ENCODE data around the gene NPAS3. TPM values are rescaled to one million over a fixed set of nuclear protein-coding genes. Genes with fewer than 3 reads are reported as not detected.

Gene NPAS3
- total RNA-seq, 1 donor from 2014 or later, result 5.2 TPM

DNA sequence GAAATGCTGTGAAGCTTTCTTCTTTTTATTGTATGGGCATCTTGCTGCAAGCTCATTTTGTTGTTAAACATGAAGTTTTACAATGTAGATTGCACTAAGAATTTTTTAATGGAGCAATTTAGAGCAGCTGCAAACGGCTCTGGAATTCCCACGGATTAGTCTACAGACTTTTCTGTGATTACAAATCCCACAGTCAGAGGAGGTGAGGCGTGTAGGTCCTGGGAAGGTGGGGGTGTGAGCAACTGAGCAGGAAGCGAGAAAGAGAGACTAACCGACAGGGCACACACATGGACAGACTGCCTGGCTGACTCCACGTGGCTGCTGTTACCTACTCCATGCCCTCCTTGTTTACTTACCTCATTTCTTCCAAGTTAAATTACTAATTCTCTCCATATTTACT, 348.5 kb downstream of the NPAS3 start:
- no peaks in the 10 kb centered on the region for H3K9me3 Mint-ChIP-seq
- H3K36me3 Mint-ChIP-seq, result no peaks in the 10 kb centered on the region
- H3K4me3 Mint-ChIP-seq, result no peak overlapping the region
- H3K27ac Mint-ChIP-seq, result no peak overlapping the region
- no peaks in the 10 kb centered on the region for H3K27me3 Mint-ChIP-seq (ENCODE audit: low read depth)
- DNase-seq (ENCODE audit: low spot score in 2 of 2, unreplicated experiment in 2 of 2), result no peak
- H3K4me1 Mint-ChIP-seq, result no peaks in the 10 kb centered on the region
- TF ChIP-seq, protein P1, sequence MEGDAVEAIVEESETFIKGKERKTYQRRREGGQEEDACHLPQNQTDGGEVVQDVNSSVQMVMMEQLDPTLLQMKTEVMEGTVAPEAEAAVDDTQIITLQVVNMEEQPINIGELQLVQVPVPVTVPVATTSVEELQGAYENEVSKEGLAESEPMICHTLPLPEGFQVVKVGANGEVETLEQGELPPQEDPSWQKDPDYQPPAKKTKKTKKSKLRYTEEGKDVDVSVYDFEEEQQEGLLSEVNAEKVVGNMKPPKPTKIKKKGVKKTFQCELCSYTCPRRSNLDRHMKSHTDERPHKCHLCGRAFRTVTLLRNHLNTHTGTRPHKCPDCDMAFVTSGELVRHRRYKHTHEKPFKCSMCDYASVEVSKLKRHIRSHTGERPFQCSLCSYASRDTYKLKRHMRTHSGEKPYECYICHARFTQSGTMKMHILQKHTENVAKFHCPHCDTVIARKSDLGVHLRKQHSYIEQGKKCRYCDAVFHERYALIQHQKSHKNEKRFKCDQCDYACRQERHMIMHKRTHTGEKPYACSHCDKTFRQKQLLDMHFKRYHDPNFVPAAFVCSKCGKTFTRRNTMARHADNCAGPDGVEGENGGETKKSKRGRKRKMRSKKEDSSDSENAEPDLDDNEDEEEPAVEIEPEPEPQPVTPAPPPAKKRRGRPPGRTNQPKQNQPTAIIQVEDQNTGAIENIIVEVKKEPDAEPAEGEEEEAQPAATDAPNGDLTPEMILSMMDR (IDR thresholded peaks at IDR 0.05; ENCODE audit: unreplicated experiment), result no peak

DNA sequence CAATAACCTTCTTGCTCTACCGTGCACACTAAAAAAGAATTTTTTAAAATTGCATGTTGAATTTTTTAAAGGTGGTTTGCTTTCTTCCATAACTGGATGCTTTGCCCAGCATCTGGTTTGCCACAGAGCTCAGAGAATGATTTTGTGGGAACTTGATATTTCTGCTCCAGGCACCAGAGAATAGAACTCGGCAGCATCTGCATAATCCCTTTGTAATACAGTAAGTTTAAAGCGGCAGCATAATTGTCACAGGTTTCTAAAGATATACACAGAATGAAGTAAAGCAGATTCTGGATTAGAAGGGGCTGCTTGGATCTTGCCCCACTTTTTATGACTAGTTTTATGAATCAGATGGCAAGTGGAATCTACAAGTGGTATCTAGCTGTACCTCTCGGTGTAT, 352.0 kb downstream of the NPAS3 start:
- TF ChIP-seq, protein P1 (IDR thresholded peaks at IDR 0.05; ENCODE audit: unreplicated experiment), result no peak
- no peak for DNase-seq (ENCODE audit: low spot score in 2 of 2, unreplicated experiment in 2 of 2)
- H3K4me3 Mint-ChIP-seq, result no peak overlapping the region
- no peak overlapping the region for H3K27ac Mint-ChIP-seq
- H3K4me1 Mint-ChIP-seq, result no peaks in the 10 kb centered on the region
- H3K27me3 Mint-ChIP-seq (ENCODE audit: low read depth), result no peaks in the 10 kb centered on the region
- no peaks in the 10 kb centered on the region for H3K36me3 Mint-ChIP-seq
- peaks cover 4% of the 10 kb centered on the region for H3K9me3 Mint-ChIP-seq

DNA sequence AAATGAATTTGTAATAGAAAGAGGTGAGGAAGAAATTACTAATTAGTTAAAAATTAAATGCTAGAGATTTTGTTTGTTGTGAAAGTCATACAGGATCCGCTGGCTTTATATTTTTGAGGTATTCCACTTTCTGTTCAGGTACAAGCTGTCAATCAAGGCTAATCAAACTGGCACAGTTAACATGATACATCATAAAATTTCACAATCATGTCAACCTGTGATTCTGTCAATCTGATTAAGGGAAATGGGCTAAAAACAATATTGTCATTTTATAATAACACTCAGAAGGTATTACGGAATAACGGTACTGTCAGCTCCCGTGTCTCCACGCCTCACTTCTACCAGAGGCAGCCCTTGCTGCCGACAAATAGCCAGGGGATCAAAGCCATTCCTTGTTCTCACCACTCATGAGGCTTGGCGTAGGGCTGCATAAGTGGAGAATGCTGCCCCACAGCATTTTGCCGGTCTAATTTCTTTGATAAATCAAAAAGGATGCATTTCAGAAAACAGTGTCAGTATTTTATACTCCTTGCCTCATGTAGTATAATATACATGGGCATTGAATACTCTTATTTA, 352.9 kb downstream of the NPAS3 start:
- TF ChIP-seq, protein P1 (IDR thresholded peaks at IDR 0.05; ENCODE audit: unreplicated experiment), result no peak
- no peaks in the 10 kb centered on the region for H3K4me1 Mint-ChIP-seq
- H3K36me3 Mint-ChIP-seq, result no peaks in the 10 kb centered on the region
- H3K4me3 Mint-ChIP-seq, result no peak overlapping the region
- H3K27me3 Mint-ChIP-seq (ENCODE audit: low read depth), result no peaks in the 10 kb centered on the region
- no peak for DNase-seq (ENCODE audit: low spot score in 2 of 2, unreplicated experiment in 2 of 2)
- H3K9me3 Mint-ChIP-seq, result peaks cover 4% of the 10 kb centered on the region
- H3K27ac Mint-ChIP-seq, result no peak overlapping the region

DNA sequence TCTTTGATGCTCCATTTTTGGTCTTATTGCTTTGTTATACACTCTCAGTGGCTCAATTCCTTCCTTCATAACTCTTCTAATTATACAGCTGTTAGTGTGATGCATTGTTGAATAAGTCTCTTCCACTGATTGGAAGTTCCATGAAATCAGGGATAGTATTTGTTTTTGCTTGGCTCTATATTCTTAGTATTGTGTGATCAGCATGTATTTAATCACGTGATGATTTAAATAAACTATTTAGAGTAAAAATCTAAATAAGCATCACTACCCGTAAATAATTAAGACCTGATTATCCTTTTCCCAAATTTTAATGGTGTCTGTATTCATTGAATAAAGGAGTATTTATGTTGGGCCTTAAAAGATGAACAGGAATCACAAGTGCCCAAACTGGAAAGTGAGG, 355.7 kb downstream of the NPAS3 start:
- H3K4me1 Mint-ChIP-seq, result no peaks in the 10 kb centered on the region
- H3K36me3 Mint-ChIP-seq, result no peaks in the 10 kb centered on the region
- no peak overlapping the region for H3K27ac Mint-ChIP-seq
- peaks cover 4% of the 10 kb centered on the region for H3K9me3 Mint-ChIP-seq
- TF ChIP-seq, protein P1 (IDR thresholded peaks at IDR 0.05; ENCODE audit: unreplicated experiment), result no peak
- no peak for DNase-seq (ENCODE audit: low spot score in 2 of 2, unreplicated experiment in 2 of 2)
- peaks cover 4% of the 10 kb centered on the region for H3K27me3 Mint-ChIP-seq (ENCODE audit: low read depth)
- H3K4me3 Mint-ChIP-seq, result no peak overlapping the region

DNA sequence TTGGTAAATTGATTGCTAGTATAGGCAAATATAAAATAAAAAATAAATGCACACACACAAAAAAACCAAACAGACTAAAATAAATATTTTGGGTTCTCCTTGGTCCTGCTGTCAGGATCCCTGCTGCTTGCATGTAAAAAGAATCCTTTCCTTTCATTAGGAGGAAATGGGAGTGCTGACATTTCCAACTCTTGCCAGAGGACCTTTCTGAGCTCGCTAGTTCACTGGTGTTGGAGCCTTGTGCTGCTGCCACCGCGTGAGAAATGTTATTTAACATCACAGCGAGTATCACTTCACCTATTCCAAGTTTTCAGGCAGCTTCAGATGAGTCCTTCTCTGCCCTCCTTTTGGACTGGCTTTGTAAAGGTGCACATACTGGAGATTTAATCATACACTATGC, 358.9 kb downstream of the NPAS3 start:
- H3K27ac Mint-ChIP-seq, result no peak overlapping the region
- no peaks in the 10 kb centered on the region for H3K4me1 Mint-ChIP-seq
- H3K36me3 Mint-ChIP-seq, result no peaks in the 10 kb centered on the region
- H3K4me3 Mint-ChIP-seq, result no peak overlapping the region
- TF ChIP-seq, protein P1 (IDR thresholded peaks at IDR 0.05; ENCODE audit: unreplicated experiment), result no peak
- H3K9me3 Mint-ChIP-seq, result peaks cover 3% of the 10 kb centered on the region
- H3K27me3 Mint-ChIP-seq (ENCODE audit: low read depth), result peaks cover 4% of the 10 kb centered on the region
- DNase-seq (ENCODE audit: low spot score in 2 of 2, unreplicated experiment in 2 of 2), result no peak

All from mesothelial cell of epicardium (in vitro differentiated cells).